ENCODE data around the gene FUS.

The FUS gene

GRCh38 chr16:31179747-31180459, at the start of gene FUS:
Gene FUS, plus strand, starts transcription at chr16:31180139. Its CDS starts 76 bp downstream, at chr16:31180215.
- H3K4me3 ChIP-seq (ENCODE audit: low read length): peak within 1 kb of the TSS; percentile 93
- peaks cover 18% of the 10 kb centered on the region for H3K4me1 ChIP-seq (ENCODE audit: control insufficient read depth, insufficient read depth, low read length)
- H3K9ac ChIP-seq (ENCODE audit: low read length): peak within 1 kb of the TSS; percentile 89
- peaks cover 13% of the 10 kb centered on the region for H3K36me3 ChIP-seq (ENCODE audit: control insufficient read depth, insufficient read depth, low read length)
- no peaks in the 10 kb centered on the region for H3K27me3 ChIP-seq (ENCODE audit: control insufficient read depth, insufficient read depth, low read length)
- peak within 1 kb of the TSS; percentile 99 for H3K27ac ChIP-seq (ENCODE audit: low read depth, low read length)

- peaks cover 15% of the 10 kb centered on the region for H3K36me3 ChIP-seq (ENCODE audit: control insufficient read depth, insufficient read depth, low read length)
- H3K9ac ChIP-seq (ENCODE audit: low read length): no peak overlapping the region
- H3K27ac ChIP-seq (ENCODE audit: low read depth, low read length): no peak overlapping the region
- no peaks in the 10 kb centered on the region for H3K4me1 ChIP-seq (ENCODE audit: control insufficient read depth, insufficient read depth, low read length)
- no peak overlapping the region for H3K4me3 ChIP-seq (ENCODE audit: low read length)
- H3K27me3 ChIP-seq (ENCODE audit: control insufficient read depth, insufficient read depth, low read length): no peaks in the 10 kb centered on the region
Measured at GRCh38 chr16:31130336-31130891, 49.5 kb upstream of the FUS start.

GRCh38 chr16:31130899-31131298, 49.0 kb upstream of the FUS start:
- no peaks in the 10 kb centered on the region for H3K4me1 ChIP-seq (ENCODE audit: control insufficient read depth, insufficient read depth, low read length)
- H3K27ac ChIP-seq (ENCODE audit: low read depth, low read length): no peak overlapping the region
- H3K4me3 ChIP-seq (ENCODE audit: low read length): no peak overlapping the region
- H3K9ac ChIP-seq (ENCODE audit: low read length): no peak overlapping the region
- H3K27me3 ChIP-seq (ENCODE audit: control insufficient read depth, insufficient read depth, low read length): no peaks in the 10 kb centered on the region
- H3K36me3 ChIP-seq (ENCODE audit: control insufficient read depth, insufficient read depth, low read length): peaks cover 15% of the 10 kb centered on the region

- Histone ChIP-seq H3K36me3 (ENCODE audit: control insufficient read depth, insufficient read depth, low read length) (peaks cover 15% of the 10 kb centered on the region), H3K27ac (ENCODE audit: low read depth, low read length) (no peak overlapping the region), H3K4me1 (ENCODE audit: control insufficient read depth, insufficient read depth, low read length) (no peaks in the 10 kb centered on the region), H3K27me3 (ENCODE audit: control insufficient read depth, insufficient read depth, low read length) (no peaks in the 10 kb centered on the region), H3K4me3 (ENCODE audit: low read length) (no peak overlapping the region), H3K9ac (ENCODE audit: low read length) (no peak overlapping the region)
Measured at GRCh38 chr16:31131416-31131815, 48.5 kb upstream of the FUS start.

GRCh38 chr16:31131841-31132271, 48.1 kb upstream of the FUS start:
- Histone ChIP-seq H3K27ac (ENCODE audit: low read depth, low read length) (no peak overlapping the region), H3K4me1 (ENCODE audit: control insufficient read depth, insufficient read depth, low read length) (no peaks in the 10 kb centered on the region), H3K4me3 (ENCODE audit: low read length) (no peak overlapping the region), H3K9ac (ENCODE audit: low read length) (no peak overlapping the region), H3K27me3 (ENCODE audit: control insufficient read depth, insufficient read depth, low read length) (no peaks in the 10 kb centered on the region), H3K36me3 (ENCODE audit: control insufficient read depth, insufficient read depth, low read length) (peaks cover 15% of the 10 kb centered on the region)

- H3K4me3 ChIP-seq (ENCODE audit: low read length): no peak overlapping the region
- no peaks in the 10 kb centered on the region for H3K27me3 ChIP-seq (ENCODE audit: control insufficient read depth, insufficient read depth, low read length)
- peaks cover 15% of the 10 kb centered on the region for H3K36me3 ChIP-seq (ENCODE audit: control insufficient read depth, insufficient read depth, low read length)
- H3K9ac ChIP-seq (ENCODE audit: low read length): no peak overlapping the region
- H3K27ac ChIP-seq (ENCODE audit: low read depth, low read length): no peak overlapping the region
- H3K4me1 ChIP-seq (ENCODE audit: control insufficient read depth, insufficient read depth, low read length): no peaks in the 10 kb centered on the region
Measured at GRCh38 chr16:31132303-31132979, 47.5 kb upstream of the FUS start.

GRCh38 chr16:31133046-31133501, 46.9 kb upstream of the FUS start:
- peaks cover 13% of the 10 kb centered on the region for H3K36me3 ChIP-seq (ENCODE audit: control insufficient read depth, insufficient read depth, low read length)
- no peak overlapping the region for H3K27ac ChIP-seq (ENCODE audit: low read depth, low read length)
- H3K9ac ChIP-seq (ENCODE audit: low read length): no peak overlapping the region
- no peaks in the 10 kb centered on the region for H3K4me1 ChIP-seq (ENCODE audit: control insufficient read depth, insufficient read depth, low read length)
- no peaks in the 10 kb centered on the region for H3K27me3 ChIP-seq (ENCODE audit: control insufficient read depth, insufficient read depth, low read length)
- H3K4me3 ChIP-seq (ENCODE audit: low read length): no peak overlapping the region

- peaks cover 9% of the 10 kb centered on the region for H3K36me3 ChIP-seq (ENCODE audit: control insufficient read depth, insufficient read depth, low read length)
- H3K4me1 ChIP-seq (ENCODE audit: control insufficient read depth, insufficient read depth, low read length): no peaks in the 10 kb centered on the region
- H3K4me3 ChIP-seq (ENCODE audit: low read length): peak overlapping the region; percentile 70
- no peak overlapping the region for H3K9ac ChIP-seq (ENCODE audit: low read length)
- H3K27me3 ChIP-seq (ENCODE audit: control insufficient read depth, insufficient read depth, low read length): no peaks in the 10 kb centered on the region
- no peak overlapping the region for H3K27ac ChIP-seq (ENCODE audit: low read depth, low read length)
Measured at GRCh38 chr16:31134091-31134571, 45.8 kb upstream of the FUS start.

- no peak overlapping the region for H3K27ac ChIP-seq (ENCODE audit: low read depth, low read length)
- no peaks in the 10 kb centered on the region for H3K4me1 ChIP-seq (ENCODE audit: control insufficient read depth, insufficient read depth, low read length)
- H3K4me3 ChIP-seq (ENCODE audit: low read length): peak overlapping the region; percentile 70
- peaks cover 9% of the 10 kb centered on the region for H3K36me3 ChIP-seq (ENCODE audit: control insufficient read depth, insufficient read depth, low read length)
- no peaks in the 10 kb centered on the region for H3K27me3 ChIP-seq (ENCODE audit: control insufficient read depth, insufficient read depth, low read length)
- peak overlapping the region; percentile 64 for H3K9ac ChIP-seq (ENCODE audit: low read length)
Measured at GRCh38 chr16:31134625-31135534, 45.1 kb upstream of the FUS start.

GRCh38 chr16:31135535-31136286, 44.2 kb upstream of the FUS start, which contains the start of gene PRSS8:
Gene PRSS8, minus strand, starts transcription at chr16:31135727. Its CDS starts 229 bp downstream, at chr16:31135498.
- no peaks in the 10 kb centered on the region for H3K4me1 ChIP-seq (ENCODE audit: control insufficient read depth, insufficient read depth, low read length)
- peak within 1 kb of the TSS; percentile 64 for H3K9ac ChIP-seq (ENCODE audit: low read length)
- H3K4me3 ChIP-seq (ENCODE audit: low read length): peak within 1 kb of the TSS; percentile 70
- H3K36me3 ChIP-seq (ENCODE audit: control insufficient read depth, insufficient read depth, low read length): peaks cover 3% of the 10 kb centered on the region
- H3K27ac ChIP-seq (ENCODE audit: low read depth, low read length): no peak within 1 kb of the TSS
- H3K27me3 ChIP-seq (ENCODE audit: control insufficient read depth, insufficient read depth, low read length): no peaks in the 10 kb centered on the region

GRCh38 chr16:31136287-31136662, 43.7 kb upstream of the FUS start:
- no peaks in the 10 kb centered on the region for H3K27me3 ChIP-seq (ENCODE audit: control insufficient read depth, insufficient read depth, low read length)
- peaks cover 3% of the 10 kb centered on the region for H3K36me3 ChIP-seq (ENCODE audit: control insufficient read depth, insufficient read depth, low read length)
- no peak overlapping the region for H3K4me3 ChIP-seq (ENCODE audit: low read length)
- H3K4me1 ChIP-seq (ENCODE audit: control insufficient read depth, insufficient read depth, low read length): peaks cover under 1% of the 10 kb centered on the region
- H3K9ac ChIP-seq (ENCODE audit: low read length): no peak overlapping the region
- H3K27ac ChIP-seq (ENCODE audit: low read depth, low read length): no peak overlapping the region
